GM10248 (cell line): Measurements from ENCODE around the gene NCSTN.
A peak's percentile ranks its signal among the peaks of the same experiment; 100 is the strongest.

Experiments used
- CTCF ChIA-PET: fragments of 300-600 bp; sonication (Branson Sonifier 250); formaldehyde crosslinking; extraction: SDS; loops from one replicate; lab custom pipeline; 2021; ENCODE audit warnings: antibody characterized with exemption; lab: Yijun Ruan, JAX
- POLR2A ChIA-PET: fragments of 350-650 bp; sonication (Branson Sonifier 250); formaldehyde crosslinking; extraction: SDS; loops from one replicate; lab custom pipeline; 2020; ENCODE audit warnings: antibody characterized with exemption; lab: Yijun Ruan, JAX
- DNase-seq: peaks from one replicate; pipeline ENCODE4 v3.0.0; 2012; ENCODE audit errors: extremely low spot score
- TF ChIP-seq, protein P1 (sequence below): IDR thresholded peaks from 2 replicates; pipeline ENCODE4 v1.5.1; 2012; ENCODE audit warnings: mild to moderate bottlenecking, low read depth; ENCODE audit errors: extremely low read depth, missing control alignments, control extremely low read depth

Gene NCSTN

DNA sequence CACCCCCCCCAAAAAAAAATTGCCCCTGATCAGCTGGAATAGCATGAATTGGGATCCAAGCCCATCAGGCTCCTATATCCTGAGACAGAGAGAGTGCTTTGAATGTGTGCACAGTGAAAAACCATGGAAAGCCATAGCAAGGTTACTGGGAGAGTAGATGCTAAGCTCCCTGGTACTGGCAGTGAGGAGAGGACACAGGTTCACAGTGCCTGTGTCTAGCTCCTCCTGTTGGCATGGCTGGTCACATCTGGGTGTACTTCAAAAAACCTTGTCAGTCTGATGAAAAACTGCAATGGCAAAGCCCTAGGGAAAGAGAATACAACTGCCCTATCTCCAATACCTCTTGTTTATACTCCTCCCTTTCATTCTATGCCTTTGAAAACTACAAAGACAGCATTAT, 13.1 kb upstream of the NCSTN start:
- ChIA-PET POLR2A (interaction anchor here (0.6 kb wide), 1 partner anchor 24 kb away, joined by 7 read pairs; no protein-coding TSS in a partner anchor), CTCF (interaction anchor here (1.0 to 4.2 kb wide), 8 partner anchors 10 to 245 kb away, joined by 3 to 23 read pairs (median 4); no protein-coding TSS in a partner anchor)
- no peak for DNase-seq
- TF ChIP-seq, protein P1, sequence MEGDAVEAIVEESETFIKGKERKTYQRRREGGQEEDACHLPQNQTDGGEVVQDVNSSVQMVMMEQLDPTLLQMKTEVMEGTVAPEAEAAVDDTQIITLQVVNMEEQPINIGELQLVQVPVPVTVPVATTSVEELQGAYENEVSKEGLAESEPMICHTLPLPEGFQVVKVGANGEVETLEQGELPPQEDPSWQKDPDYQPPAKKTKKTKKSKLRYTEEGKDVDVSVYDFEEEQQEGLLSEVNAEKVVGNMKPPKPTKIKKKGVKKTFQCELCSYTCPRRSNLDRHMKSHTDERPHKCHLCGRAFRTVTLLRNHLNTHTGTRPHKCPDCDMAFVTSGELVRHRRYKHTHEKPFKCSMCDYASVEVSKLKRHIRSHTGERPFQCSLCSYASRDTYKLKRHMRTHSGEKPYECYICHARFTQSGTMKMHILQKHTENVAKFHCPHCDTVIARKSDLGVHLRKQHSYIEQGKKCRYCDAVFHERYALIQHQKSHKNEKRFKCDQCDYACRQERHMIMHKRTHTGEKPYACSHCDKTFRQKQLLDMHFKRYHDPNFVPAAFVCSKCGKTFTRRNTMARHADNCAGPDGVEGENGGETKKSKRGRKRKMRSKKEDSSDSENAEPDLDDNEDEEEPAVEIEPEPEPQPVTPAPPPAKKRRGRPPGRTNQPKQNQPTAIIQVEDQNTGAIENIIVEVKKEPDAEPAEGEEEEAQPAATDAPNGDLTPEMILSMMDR = peak; percentile 2

DNA sequence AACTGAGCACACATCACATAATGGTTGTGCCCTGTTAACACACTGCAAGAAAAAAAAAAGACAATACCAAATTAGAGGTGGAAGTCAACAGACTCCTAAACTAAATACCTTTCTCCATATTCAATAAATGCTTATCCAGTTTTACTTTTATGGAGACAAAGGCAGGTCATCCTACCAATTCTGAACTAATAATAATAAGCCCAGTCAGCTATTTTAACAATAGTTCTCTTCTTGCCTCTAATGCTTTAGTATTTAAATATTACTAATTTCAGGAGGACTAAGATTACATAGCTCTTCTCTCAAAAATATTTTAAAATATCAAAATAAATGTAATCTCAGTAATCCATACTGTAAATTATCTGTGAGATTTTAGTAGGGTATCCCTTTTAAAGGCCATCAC, 10.7 kb upstream of the NCSTN start:
- TF ChIP-seq, protein P1 = no peak
- POLR2A ChIA-PET = no interaction called here
- DNase-seq = no peak
- CTCF ChIA-PET = interaction anchor here (2.0 to 3.3 kb wide), 5 partner anchors 10 to 139 kb away, joined by 4 to 28 read pairs (median 6); no protein-coding TSS in a partner anchor

DNA sequence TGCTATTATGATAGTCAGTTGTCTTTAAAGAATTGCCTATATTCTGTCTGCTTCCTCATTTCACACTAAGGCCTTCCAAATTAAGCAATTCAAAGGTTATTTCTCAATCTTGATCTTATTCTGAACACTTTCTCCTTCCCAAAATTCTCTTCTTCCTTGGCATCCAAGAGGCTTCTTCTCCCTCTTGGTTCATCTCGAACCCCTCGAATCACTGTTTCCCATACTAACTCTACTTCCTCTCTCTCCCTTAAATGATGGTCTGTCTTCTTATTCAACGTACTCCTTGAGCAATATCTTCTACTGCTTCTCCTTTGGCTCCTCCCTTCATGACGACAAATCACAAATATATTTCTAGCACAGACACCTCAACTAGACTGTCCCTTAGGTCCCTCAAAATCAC, 4.6 kb upstream of the NCSTN start:
- CTCF ChIA-PET = interaction anchor here (1.4 to 5.3 kb wide), 3 partner anchors 10 to 47 kb away, joined by 4 to 38 read pairs (median 5); no protein-coding TSS in a partner anchor
- POLR2A ChIA-PET = no interaction called here
- no peak for DNase-seq
- TF ChIP-seq, protein P1 = no peak

DNA sequence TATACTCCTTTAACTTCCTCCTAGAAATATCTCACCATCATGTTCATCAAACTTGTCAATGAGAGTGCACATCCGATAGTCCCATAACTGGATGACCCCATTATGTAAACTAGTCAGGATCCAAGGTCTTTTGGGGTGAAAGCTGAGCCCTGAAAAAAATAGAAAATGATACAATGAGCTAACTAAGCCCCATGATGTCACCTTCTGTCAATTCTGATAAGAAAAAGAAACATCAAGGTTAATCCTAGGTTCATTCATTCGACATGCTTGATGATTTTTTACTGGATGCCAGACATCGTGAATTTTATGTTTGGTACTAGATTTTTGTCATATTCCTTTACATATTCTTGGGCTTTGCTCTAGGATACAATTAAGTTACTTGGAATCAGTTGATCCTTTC, 3.0 kb upstream of the NCSTN start:
- POLR2A ChIA-PET = no interaction called here
- no peak for DNase-seq
- CTCF ChIA-PET = interaction anchor here (0.8 to 5.3 kb wide), 6 partner anchors 10 to 149 kb away, joined by 3 to 38 read pairs (median 4); no protein-coding TSS in a partner anchor
- TF ChIP-seq, protein P1 = no peak

DNA sequence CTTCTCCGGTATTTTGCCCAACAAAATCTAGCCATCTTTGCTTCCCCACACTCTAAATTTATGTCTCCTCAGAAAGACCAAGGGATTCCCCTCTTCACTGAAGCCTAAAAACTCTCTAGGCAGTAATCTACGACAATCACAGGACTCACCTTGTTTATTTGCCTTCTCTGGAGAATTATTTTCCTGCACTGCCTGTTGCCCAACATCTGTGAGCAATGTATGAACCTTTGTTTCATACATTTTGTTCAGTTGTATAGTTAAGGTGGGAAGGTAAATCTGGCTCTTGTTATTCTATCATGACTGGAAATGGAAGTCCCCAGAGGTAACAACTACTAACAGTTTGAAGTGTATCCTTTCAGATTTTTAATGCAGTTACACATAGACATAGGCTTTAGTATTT, 2.3 kb upstream of the NCSTN start:
- TF ChIP-seq, protein P1 = no peak
- DNase-seq = no peak
- POLR2A ChIA-PET = no interaction called here
- CTCF ChIA-PET = no interaction called here

DNA sequence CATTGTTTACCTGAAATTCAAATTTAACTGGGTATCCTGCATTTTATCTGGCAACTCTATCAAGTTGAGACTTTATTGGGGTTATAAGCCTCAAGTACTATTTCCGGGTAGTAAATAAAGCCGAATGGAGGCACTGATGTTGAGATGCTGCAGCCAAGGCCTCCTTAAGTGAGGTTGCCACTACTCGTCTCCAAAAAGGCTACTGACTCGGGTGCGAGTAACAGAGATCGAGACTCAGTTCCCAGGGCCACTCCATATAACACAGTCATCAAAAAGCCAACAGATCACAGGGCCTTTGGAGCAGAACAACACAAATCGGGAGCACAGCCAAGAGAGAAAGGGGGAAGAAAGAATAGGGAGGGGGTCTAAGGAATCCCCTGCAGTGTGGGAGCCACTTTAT, 657 bp upstream of the NCSTN start:
- POLR2A ChIA-PET = no interaction called here
- CTCF ChIA-PET = interaction anchor here (0.9 kb wide), 1 partner anchor 149 kb away, joined by 3 read pairs; no protein-coding TSS in a partner anchor
- TF ChIP-seq, protein P1 = no peak
- DNase-seq = no peak
